HG02852 (cell line): ENCODE results near the gene LIMCH1.
"Not testable (repeated sequence)": the region's sequence is repeated elsewhere in the genome, so short reads cannot be mapped to it uniquely, and the experiment has no call there.

Source experiments
- ATAC-seq: cut with Tn5 transposase; IDR thresholded peaks from one replicate; pipeline ENCODE4 v1.9.1; 2021; ENCODE audit warnings: mild to moderate bottlenecking, moderate library complexity; ENCODE audit not compliant: unreplicated experiment

The LIMCH1 gene

DNA sequence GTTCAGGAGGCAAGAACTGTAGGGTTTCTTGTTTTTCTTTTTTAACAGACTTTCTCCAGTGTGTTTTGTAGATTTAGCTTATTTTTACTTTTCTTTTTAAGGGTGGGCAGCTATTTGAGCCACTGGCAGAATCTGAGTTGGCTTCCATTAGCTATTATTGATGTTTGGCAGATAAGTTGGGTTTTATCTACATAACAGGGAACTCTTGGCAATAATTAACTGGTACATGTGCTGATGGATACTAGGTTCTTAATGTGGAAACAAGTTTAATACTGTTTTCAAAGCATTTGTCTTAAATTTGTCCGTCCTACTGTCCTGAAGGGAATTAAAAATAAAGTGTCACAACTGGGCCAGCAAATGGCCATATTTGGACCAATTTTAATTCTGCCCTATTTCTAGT is 130.1 kb downstream of the LIMCH1 start:
- ATAC-seq: no peak

DNA sequence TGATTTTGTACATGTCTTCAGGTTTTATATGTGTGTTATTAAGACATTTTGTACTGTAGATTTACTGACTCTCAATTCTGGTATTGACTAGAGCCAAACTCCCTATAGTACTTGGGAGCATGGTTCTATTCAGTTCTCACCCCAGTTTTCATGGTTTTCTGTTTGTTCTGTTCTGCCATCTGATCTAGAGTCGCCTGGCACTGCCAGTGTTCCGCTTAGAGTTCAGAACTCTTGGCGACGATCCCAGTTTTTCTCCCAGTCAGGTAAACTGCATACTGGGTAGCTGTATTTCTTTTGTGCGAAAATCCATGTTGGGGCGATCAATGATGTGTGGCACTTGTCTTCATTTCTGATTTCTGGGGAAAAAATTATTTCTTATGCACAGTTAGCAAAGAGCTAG is 132.6 kb downstream of the LIMCH1 start:
- no peak for ATAC-seq

DNA sequence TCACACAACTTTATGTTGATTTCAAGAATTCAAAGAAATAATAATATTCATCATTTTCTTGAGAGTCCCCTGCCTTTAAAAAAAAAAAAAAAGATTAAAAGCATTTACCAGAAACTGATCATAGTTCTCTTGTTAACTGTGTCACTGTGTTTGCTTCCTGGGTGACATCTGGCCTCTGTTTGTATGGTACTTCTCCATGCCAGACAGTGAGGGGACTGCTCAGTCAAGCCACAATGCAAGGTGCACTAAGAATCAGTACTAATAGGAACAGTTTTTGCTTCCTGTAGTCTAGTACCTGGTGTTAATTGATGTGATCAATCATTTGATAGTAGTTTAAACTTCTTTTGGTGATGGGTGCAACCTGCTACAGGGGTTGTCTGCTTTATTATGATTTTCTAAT is 133.0 kb downstream of the LIMCH1 start:
- ATAC-seq: no peak

DNA sequence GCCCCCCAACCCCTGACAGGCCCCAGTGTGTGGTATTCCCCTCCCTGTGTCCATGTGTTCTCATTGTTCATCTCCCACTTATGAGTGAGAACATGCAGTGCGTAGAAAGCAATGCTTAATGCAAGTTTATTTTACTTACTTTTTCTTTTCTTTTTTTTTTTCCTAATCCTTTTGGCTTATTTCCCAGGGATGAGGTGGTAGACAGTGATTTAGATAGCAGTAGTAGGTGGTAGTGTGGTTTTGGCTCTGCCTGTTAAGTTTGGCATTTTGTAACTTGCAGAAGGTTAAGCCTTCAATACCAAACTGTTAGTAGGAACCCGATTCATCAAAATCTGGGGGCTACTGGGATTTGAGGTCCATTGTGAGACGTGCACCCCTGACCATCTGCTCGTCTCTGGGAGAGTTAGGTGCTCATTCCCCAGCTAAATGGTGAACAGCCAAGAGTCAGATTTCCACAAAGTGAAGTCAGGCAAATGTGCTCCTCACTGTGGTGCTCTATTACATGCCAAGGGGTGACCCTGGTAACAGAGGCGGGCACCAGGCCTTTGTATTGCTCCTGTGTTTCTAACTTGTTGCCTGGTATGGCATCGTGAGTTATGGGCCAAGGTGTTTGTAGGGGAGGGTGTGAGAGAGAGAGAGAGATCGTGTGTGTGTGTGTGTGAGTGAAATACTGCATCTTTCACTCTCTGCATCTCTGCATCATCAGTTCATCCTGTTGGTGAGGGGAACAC is 140.3 kb downstream of the LIMCH1 start:
- ATAC-seq: no peak

DNA sequence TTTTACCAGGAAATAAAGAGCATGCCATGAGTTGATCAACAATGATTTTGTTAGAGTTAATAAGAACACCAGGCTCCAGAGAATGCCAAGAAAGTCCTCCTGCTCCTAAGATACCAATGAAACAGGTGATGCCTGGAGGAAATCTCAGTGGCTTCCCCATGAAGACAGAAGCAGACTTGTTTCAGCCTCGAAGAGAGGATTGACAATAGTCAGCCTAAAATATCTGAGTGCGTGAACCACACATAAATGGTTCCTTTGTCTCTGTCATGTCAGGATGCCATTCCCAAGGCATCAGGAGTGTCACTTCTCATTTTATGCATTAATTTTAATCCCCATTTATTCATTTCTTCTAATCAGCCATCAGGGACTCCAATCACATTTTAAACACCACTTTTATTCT is 141.0 kb downstream of the LIMCH1 start:
- no peak for ATAC-seq

DNA sequence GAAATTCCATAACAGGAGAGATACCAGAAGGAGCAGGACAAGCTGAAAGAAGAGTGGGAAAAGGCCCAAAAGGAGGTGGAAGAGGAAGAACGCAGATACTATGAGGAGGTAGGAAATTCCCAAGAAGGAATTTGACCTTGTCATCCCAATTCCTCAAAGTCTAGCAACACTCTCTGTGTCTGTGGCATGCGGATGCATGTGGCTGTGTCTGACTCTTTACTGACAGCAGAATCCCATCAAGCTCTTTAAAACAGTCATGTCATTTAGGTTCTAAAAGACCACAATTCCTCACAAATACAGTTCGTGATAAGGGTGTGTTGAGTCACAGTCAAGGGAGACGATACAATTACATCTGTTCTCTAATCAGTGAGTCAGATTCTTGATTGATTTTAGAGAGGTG is 142.0 kb downstream of the LIMCH1 start:
- ATAC-seq: no peak

DNA sequence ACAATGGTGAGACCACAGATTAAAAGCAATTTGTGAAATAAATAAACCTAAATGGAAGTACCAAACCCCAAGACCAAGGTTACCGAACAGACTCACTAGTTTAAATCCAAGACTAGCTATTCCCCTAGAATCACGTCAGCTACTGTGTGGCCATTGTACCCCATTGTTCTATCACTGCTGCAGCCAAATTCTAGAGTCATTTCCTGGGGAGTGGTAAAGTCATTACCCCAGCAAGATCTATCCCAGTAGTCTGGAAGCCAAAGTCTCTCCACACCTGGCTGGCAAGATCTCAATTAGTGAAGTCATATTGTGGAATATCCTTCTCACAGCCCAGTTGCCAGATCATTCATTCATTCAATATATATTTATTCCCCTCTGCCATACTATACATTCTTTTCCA is 143.1 kb downstream of the LIMCH1 start:
- ATAC-seq: no peak

DNA sequence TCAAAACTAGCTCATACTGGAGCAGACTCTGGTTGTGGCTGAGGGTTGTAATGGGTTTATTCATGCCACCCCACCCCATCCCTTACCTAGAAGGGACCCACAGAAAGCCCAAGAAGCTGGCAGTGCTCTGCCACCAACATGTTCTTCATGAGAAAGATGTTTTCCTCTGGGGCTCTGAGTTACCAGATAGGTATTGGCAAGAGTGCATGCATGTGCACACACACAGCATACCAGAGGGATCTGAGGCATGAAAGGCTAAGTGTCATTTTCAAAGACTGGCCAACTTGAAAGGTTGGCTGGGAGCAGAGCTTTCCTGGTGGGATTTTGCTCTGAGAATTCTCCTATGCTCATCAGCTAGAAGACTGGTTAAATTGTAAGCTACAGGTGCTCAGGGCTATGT is 145.4 kb downstream of the LIMCH1 start:
- ATAC-seq: no peak

DNA sequence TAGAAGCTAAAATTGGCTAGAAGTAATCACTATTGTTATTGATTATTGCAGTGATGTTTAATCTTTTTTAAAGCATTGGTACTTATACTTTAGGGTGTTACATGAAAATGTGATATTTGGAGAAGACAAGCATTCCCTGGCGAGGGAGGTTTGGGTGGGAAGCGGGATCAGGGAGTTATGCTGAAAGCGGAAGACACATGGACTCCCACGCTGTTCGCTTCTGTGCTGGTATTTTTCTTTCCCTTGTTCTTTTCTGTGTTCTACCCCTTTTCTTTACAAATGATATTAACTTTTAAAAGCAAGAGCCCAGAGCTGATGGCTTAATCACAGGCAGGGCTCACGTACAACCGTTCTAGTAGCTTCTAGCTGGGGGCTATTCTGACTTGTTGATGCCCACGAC is 148.9 kb downstream of the LIMCH1 start:
- no peak for ATAC-seq

DNA sequence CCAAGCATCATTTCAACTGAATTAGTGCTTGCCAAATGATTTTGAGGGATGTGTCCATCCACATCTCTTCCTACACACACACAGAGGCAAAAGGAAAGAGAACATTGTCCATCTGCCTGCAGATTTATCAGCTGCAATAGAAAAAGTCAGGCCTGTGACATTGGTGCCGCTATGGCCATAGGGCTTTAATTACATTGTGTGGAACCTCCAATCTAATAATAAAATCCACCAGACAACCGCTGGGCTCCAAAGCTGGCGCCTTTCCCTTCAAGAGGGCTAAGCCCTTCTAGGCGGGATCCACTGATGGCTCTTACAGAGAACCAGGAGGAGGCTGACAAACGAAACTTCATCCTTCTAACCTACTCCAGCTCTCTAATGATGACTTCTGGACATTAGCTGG is 150.0 kb downstream of the LIMCH1 start:
- ATAC-seq: no peak

DNA sequence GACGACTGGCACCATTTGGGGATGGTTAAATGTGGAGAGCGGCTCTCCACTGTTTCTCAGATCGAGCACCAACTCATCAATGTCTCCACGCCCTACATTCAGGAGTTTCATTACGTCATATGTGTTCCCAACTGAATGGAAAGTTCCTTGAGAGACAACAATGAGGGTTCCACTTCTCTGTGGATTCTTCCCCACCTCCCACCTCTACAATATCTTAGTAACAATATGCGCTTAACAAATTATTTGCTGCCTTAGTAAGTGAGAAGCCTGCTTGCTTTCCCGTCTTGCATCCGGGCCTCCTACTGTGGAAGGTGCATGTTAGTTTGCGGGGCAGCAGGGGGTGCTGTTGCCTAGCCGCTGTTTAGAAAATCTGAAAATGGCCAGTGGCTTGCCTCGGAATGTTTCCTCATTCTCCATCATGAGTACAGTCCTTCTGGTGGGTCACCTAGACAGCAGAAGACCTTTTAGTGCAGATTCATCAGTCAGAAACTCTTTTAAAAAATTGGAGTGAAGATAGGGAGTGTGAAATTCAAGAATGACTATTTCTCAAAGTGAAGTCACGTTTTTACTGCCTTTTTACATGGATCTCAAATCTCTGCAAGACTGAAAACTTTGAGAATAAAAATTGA is 154.9 kb downstream of the LIMCH1 start:
- ATAC-seq: no peak

DNA sequence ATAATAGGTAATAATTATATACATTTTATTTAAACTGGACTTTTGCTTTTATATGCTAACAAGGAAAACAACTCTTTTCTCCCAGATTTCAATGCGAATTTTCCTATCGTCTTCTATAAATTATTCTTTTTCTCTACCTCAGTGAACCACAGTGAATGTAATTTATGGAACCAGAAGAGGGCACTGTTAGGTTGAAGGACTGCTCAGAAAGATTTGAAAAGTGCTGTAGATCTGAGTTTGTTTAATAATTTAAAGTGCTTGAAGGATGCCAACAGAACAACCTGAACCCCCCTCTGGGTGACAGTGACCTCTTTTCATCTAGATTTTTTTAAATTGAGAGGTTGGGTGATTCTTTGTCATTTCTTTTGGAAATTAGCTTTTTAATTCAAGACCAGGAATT is 155.7 kb downstream of the LIMCH1 start:
- no peak for ATAC-seq

DNA sequence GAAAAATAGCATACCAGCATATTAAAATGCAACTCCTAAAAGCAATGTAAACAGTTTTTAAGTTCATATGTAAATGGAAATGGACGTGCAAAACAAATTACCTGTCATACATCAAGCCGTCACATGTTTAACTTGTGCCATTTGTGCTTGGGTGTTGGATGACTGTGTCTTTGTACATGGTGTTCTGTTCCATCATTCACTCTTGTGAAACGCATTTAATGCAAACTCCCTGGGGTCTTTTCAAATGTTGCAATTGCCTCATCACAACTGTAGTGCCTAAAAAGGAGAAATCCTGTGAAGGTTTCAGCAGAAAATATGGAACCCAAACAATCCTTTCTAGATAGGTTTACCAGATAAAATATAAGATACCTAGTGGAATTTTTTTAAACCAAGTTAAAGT is 158.2 kb downstream of the LIMCH1 start:
- no peak for ATAC-seq

DNA sequence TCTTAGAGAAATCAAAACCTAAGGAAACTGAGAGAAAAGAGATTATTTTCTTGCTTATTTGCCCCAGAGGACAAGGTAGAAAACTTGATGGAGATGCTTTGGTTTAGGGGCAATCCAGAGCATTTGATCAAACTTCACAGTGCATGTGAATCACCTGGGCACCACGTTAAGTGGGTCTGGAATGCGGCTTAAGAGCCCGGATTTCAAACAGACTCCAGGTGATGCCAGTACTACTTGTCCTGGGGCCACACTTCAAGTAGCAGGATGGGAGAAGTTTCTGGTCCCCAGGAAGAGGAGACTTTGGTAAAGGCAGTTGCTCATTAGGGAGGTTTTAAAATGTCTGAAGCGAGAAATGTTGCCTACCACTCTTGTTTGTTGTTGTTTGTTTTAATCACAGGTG is 158.8 kb downstream of the LIMCH1 start:
- ATAC-seq: no peak

DNA sequence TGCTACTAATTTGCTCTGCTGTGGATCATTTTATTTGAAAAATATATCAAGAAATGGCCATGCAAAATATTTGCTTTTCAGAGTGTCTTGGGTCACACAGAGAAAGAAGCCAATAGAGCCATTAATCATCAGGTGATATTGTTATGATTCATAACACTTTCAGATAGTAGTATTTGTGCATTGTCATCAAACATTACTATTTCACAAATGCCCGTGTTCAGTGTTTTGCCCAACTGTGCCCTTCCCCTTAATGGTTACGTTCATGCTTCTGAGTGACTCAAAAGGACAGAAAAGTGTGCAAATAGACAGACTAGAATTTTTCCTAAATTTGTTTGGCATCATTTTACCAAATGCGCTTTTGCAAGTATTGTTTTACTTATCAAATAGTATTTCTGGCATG is 164.0 kb downstream of the LIMCH1 start:
- no peak for ATAC-seq

DNA sequence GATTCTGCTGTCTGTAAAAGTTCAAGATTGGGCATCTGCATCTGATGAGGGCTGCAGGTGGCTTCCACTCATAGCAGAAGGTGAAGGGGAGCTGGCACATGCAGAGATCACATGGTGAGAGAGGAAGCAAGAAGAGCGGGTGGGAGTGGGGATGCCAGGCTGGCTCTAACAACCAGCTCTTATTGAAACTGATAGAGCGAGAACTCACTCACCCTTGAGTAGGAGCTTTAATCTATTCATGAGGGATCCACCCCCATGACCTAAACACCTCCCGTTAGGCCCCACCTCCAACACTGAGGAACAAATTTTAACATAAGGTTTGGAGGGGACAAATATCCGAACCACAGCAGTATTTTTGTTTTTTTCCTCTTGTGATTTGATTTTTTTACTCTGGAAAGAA is 164.8 kb downstream of the LIMCH1 start:
- ATAC-seq: no peak

DNA sequence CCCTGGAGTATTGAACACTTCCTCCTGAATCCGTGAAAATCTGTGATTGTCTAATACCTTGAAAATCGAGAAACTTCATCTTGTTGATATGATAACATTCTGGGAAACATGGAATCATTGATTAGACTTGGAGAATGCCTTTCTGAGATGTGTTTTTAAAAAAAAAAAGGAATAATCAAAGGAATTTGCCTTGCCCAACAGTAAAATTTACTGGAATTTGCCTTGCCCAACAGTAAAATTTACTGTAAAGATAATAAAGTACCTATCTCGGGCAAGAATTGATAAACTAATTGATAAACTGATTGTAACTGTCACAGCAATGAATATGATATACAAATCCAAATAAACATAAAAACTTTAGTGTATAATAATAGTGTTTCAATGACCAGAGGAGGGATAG is 165.8 kb downstream of the LIMCH1 start:
- ATAC-seq: no peak

DNA sequence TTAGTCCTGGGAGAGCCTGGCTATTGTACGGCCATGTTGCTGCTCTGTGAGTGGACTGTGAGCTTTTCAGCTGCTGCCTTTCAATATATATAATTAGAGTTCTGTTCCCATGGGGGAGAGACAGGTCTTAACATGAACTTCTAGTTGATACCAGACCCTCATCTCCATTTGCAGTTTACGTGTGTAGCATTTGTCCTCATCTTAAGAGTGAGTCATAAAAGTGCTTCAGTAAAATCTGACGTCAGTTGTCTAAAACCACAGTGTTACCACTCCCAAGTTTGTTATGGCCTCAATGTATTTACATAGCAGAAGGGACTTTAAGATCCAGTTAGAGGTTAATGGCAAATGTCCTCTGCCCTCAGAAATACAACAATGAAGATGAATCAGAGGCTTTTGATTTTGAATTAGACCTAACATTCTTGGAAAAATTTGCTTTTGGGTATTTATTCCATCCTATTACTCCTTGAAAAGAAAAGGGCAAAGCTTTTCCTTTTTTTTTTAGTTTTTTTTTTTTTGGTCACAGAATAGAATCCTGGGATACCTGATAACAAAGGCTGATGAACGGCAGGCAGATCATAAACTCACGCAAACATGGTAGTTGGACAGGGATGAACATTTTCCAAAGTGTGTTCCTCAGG is 172.0 kb downstream of the LIMCH1 start:
- no peak for ATAC-seq

DNA sequence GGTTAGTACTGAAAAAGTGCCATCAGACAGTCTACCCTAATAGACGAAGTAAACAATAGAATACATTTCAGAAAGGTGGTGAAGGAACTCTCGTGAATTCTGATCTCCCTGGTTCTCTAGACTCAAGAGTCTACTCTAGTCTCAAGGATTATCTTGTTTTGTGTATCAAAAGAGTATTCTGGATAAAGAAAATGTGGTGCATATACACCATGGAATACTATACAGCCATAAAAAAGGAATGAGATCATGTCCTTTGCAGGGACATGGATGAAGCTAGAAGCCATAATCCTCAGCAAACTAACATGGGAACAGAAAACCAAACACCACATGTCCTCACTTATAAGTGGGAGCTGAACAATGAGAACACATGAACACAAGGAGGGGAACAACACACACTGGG is 173.7 kb downstream of the LIMCH1 start:
- not testable (repeated sequence) for ATAC-seq

DNA sequence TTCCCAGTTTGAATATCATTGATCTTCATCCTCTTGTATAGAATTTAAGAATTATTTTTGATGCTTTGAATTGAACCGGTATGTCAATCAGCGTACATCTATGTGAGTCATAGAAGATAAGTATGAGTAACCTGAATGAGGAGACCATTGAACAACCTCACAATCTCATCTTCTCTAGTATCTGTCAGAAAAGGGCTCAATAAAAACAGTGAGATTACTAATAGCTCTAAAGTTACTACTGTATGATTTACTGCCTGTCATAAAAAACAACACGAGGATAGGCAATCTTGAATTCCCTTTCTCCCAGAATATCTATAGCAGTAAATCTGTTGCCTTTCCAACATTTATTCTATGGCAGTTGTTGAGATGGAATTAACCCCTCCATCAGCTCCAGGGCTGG is 174.5 kb downstream of the LIMCH1 start:
- ATAC-seq: no peak

DNA sequence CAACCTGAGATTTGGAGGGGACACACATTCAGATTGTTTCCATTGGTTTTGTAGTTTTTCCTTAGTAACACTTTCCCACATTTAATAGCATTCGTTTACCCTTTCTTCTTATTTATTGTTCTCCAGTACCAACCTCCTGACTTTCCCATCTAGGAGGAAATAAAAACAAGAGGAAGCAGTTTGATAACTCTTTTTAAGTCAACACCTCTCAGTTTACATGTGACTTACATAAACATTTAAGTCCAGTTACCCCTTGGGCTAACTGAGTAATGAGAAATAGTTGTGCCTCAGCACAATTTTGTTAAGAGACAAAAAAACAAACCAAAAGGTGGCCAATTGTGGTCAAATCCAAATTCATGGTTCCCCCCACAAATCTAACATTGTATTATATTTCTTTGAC is 175.8 kb downstream of the LIMCH1 start:
- no peak for ATAC-seq

DNA sequence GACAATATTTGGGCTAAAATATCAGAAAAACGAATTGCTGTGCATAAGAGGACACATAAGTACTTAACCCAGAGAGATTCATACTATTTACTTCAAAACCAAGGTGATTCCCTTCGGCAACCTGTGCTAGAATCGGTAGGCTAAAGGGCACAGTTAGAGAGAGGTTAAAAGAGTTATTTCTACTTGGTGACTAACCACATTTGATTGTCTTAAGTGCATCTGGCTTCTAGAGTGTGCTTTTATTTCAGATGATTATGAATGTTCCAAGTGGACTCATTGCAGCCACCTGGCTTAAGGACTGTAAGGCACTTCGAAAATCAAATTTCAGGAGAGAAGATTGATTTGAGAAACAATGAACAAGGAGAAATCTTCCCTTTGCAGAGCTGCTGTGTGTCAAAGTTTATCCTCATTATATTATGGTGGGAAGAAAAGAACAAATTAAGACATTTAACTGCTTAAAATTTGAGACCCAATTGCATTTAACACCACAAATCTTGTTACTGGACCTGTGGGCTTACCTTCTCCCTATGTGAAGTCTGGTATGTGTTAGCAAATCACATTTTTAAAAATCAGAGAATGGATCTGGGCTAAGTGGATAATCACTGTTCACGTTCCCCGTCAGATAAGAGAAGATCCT is 176.5 kb downstream of the LIMCH1 start:
- ATAC-seq: no peak
